GM04503 (cell line): ENCODE data around the gene CCDC51.

Source experiments
- DNase-seq: peaks from one replicate; pipeline ENCODE4 v3.0.0-alpha.2; 2012; ENCODE audit warnings: low read depth

CCDC51 gene

GRCh38 chr3:48433472-48434118 lies 6.3 kb downstream of the CCDC51 start:
- peak; percentile 56 for DNase-seq

DNA sequence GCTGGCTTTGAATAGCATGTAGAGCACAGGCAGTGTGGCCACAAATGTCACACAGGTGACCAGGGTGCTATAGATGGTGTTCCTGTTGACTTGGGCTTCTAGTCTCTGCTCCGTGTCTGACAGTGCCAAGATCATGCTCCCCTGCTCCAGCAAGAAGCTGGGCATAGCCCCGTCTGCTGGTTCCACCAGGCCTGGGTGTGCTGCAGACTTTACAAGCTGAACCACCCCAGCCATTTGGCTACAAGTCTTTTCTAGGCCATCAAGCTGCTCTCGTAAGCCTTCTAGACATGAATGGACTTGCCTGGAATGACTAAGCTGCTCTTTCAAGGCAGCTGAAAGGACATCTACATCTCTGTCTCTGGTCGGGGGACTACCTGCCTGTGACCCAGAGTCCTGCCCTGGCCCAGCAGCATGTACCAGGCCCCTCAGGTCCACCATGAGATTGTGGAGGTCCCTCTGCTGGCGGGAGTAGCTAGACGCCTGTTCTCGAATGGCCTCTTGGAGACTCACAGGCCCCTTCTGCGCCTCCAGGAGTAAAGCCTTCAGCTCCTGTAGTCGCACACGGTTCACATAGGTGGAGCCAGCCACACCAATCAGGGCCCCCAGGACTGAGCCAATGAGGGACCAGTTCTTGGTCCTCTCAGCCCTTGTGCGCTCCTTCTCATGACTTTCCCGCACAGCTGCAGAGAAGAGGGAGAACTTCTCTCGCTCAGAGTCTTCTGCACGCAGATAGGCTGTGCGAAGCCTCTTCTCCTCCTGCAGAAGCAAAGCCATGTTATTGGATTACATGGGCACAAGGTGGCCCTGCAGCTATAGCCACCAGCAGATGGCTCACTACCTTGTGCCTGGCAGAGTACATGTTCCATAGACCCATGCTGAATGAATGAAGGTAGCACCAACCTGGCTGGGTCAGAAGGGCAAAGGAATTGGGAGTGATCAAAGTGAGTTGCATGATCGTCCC lies 7.2 kb downstream of the CCDC51 start:
- DNase-seq = no peak

- DNase-seq = no peak
Measured at GRCh38 chr3:48431224-48432029, 8.5 kb downstream of the CCDC51 start.

GRCh38 chr3:48430708-48431101 lies 9.2 kb downstream of the CCDC51 start:
- DNase-seq = no peak

GRCh38 chr3:48429960-48430707 lies 9.8 kb downstream of the CCDC51 start, which contains the start of gene PLXNB1:
Gene PLXNB1 (minus strand): TSS chr3:48430086. CDS start chr3:48424611, 5,475 bp downstream.
- no peak for DNase-seq

DNA sequence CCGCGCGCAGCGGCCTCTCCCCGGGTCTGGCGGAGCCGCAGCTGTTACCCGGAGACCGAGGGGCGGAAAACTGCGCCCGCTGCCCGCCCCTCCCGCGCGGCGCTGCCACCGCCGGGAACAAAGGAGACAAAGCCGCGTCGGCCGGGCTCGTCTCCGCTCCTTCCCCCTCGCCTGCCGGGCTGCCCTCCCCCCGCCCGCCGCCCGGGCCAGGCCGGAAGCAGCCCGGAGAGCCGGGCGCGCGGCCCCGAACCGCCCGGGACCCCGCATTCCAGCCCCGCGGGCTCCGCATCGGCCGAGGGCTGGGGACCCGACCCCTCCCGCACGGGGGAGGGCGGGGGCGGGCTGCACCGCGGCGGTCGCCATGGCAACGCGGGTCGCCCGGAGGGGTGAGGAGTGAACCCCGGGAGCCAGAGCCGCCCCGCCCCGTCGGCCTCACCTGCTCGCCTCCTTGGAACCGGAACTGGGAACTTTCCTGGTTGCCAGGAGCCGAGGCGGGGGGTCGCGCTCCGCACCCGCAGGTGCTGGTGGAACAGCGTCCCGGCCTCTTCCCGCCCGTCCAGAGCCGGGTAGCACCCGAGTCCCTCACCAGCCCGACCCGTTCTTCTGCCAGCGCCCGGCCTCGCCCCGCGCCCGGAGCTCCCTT lies 10.5 kb downstream of the CCDC51 start:
- DNase-seq = no peak

DNA sequence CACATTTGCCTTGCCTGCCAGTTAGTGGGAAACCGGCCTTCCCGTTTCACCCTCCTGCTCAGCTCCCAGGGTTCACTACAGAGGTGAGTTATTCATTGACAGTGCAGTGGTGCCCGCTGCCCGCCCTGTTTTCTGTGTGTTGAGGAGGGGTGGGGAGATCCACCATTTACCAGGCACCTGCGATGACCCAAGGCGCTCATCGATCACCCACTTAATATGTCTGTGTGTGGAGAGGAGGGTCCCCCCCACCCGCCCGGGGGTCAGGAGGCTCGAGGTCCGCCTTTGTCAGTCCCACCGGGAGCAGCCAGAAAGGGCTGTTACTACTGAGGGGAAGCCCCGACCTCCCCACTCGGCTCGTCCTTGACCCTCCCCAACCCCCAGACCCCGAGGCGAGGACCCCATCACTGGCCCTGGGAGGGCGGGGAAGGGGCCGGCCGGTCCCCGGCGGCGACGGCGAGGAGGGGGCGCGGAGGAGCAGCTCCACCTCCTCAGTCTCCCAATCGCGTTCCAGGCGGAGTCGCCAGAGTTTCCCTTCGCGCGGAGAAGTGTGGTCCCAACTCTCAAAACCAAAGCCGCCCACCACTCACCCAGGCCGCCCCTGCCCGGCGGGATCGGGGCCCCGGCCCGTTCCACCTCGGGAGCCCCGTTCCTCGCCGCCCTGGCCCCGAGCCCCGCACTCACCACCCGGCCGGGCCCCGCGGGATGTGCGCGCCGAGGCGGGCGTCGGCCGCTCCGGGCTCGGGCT lies 11.2 kb downstream of the CCDC51 start:
- no peak for DNase-seq

- DNase-seq = no peak
Measured at GRCh38 chr3:48428088-48428571, 11.8 kb downstream of the CCDC51 start.

GRCh38 chr3:48427630-48427962 lies 12.3 kb downstream of the CCDC51 start:
- DNase-seq = no peak

DNA sequence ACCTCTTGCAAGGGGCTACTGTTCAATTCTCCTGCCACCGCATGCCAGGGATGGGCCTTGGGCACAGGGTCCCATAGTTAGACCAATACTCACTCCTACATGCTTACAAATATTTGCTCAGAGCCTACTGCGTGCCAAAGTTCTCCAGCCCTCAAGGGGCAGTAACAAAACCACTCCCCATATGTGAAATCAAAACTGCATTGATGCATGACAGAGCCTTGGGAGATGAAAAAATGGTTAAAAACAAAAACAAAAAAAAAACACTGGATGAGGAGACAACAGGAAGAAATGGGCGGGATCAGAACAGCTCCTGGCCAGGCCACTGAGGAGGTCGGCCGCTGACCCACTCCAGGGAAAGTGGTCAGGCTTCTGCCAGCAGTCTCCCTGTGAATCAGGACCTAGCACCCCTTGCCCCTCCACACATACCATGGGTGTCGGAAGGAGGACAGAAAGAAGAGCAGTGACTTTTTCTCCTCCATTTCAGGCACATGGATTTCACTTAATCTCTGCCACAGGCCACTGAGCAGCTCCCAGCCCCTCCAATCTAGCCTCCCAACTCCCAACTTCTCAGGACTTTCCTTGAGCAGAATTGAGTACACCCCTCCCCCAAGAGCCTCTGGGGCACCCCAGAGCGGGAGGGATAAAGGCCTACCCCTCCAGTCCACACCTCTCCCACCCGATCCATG lies 12.8 kb downstream of the CCDC51 start:
- DNase-seq = no peak

DNA sequence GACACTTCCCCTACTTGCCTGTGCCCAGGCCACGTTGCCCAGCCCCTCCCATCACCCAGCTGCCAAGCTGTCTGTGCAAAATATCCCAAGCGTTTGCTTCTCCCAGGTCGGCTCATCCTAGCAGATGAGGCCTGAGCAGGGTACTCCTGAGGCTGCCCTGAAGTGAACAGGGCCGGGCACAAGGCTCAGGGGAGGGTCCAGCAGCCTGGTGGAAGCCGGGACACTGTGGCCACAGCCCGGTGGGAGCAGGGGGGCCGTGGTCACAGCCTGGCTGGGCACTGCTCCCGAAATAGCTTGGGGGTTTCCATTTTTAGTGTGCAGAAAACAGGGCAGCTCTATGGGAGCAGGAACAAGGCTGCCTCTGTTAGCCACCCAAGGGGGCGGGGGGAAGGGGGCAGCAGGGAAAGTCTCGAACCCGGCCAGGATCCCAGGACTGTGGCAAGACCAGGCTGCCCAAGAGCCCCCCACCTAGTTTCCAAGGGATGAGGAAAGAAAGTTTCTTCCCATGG lies 13.5 kb downstream of the CCDC51 start:
- DNase-seq = no peak

- DNase-seq = no peak
Measured at GRCh38 chr3:48425281-48425812, 14.6 kb downstream of the CCDC51 start.

GRCh38 chr3:48423883-48424695 lies 15.8 kb downstream of the CCDC51 start:
- DNase-seq = no peak

- DNase-seq = no peak
Measured at GRCh38 chr3:48423241-48423882, 16.6 kb downstream of the CCDC51 start.

- DNase-seq = no peak
Measured at GRCh38 chr3:48422681-48423080, 17.2 kb downstream of the CCDC51 start.

- no peak for DNase-seq
Measured at GRCh38 chr3:48422272-48422671, 17.6 kb downstream of the CCDC51 start.

DNA sequence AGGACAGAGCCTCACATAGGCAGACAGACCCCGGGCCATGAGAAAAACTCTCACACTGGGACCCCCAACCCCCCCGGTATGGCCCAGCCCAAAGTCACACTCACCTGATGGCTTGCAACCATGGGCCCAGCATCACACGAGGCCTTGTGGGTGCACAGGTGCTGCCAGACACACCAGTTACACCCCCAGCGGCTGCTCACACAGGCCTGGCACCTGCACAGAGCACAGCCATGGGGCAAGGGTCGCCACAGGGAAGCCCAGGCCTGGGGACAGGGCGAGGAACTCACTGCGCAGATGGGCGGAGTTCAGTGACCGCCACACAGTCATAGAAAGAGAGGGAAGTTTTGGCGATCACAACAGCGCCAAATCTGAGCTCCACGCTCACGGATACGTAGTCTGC lies 19.4 kb downstream of the CCDC51 start:
- DNase-seq = no peak

DNA sequence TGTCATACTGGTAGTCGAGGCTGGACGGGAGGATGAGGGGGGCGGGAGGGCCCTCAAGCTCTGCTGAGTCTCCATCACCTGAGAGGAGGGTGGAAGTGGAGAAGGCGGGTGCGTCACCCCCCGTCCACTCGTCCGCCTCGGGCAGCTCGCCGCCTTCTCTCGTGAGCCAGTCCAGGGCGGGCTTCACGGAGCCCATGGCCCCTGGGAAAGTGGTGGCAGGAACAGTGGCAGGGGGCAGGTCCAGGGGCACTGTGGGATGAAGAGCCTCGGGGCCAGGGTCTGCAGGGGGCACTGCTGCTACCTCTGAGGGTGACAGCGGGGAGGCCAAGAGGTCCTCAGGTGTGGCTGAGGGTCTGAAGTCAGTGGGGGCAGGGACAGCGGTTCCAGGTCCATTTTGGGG lies 20.3 kb downstream of the CCDC51 start:
- DNase-seq = no peak
